Mucosa of gallbladder (tissue), 1 donor: ENCODE measurements around the gene IMPG1. TPM values are rescaled to one million over a fixed set of nuclear protein-coding genes. Genes with fewer than 3 reads are reported as not detected.

Experiments
- DNase-seq: peaks from one replicate; pipeline ENCODE4 v3.0.0-alpha.2; 2020; ENCODE audit warnings: low spot score
- total RNA-seq: library from RNA; stranded (reverse); gene quantifications from one replicate; pipeline ENCODE4 v1.2.1, GENCODE V29; 2021
- donor health status: DM: no; HTN: no; CAD: no.

The IMPG1 gene
- total RNA-seq, 1 donor from 2014 or later: not detected

GRCh38 chr6:75892384-75892783, 180.1 kb downstream of the IMPG1 start:
- DNase-seq: no peak

GRCh38 chr6:75884822-75885221, 187.6 kb downstream of the IMPG1 start:
- DNase-seq: no peak

GRCh38 chr6:75882734-75883133, 189.7 kb downstream of the IMPG1 start:
- DNase-seq: no peak

- DNase-seq: no peak
These were observed 192.2 kb downstream of the IMPG1 start for GRCh38 chr6:75880305-75880704.

GRCh38 chr6:75876152-75876551, 196.3 kb downstream of the IMPG1 start:
- DNase-seq: no peak

GRCh38 chr6:75874224-75874623, 198.2 kb downstream of the IMPG1 start:
- DNase-seq: no peak
